GM19240 (cell line): ENCODE data around the gene UBE2B.
"Not testable (repeated sequence)": the region's sequence is repeated elsewhere in the genome, so short reads cannot be mapped to it uniquely, and the experiment has no call there.

Experiments used
- DNase-seq: peaks from one replicate; pipeline ENCODE4 v3.0.0; 2011; ENCODE audit warnings: low spot score; ENCODE audit not compliant: insufficient read length

The UBE2B gene

DNA sequence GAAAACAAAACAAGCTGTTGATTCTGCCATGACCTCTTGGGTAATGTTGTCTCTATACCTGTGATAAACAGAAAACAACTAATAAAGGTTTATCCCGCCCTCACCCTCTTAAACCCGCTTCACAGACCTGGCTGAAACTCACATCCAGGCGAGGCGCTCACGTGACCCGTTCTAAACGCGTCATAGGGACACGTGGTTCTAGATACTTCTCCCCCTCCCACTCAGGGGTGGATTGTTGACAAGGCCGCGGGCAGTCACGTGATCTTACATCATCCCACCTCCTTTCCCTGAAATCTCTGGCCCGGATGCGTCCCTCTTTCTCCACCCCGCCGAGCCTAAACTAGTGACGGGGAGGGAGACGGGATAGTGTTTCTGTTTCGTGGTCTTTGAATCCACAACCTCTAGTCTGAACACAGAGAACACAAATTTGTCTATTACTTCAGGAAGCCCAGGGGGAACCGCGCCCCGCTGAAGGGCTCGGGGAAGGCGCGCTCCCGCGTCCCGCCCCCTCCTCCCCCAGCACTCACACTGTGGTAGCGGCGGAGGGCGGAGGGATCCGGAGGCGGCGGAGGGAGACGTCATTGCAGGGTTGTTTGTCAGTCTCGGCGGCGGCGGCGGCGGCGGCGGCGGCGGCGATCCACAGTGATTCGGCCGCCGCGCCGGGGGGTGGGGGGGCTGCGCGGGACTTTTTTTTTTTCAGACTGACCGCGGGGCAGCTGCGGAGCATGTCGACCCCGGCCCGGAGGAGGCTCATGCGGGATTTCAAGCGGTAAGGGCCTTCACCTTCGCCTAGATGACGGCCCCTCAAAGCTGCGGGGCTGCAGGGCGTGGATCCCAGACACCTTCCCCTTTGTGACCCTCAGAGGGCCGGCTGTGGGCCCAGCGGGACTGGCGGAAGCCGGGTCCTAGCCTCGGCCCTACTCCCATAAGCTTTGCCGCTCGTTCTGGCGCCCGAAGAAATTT lies at the start of gene UBE2B:
Gene UBE2B (plus strand): TSS at position 699 of the 963 bp plus-strand sequence. CDS start 27 bp downstream, at position 726.
- peak; percentile 83 for DNase-seq

DNA sequence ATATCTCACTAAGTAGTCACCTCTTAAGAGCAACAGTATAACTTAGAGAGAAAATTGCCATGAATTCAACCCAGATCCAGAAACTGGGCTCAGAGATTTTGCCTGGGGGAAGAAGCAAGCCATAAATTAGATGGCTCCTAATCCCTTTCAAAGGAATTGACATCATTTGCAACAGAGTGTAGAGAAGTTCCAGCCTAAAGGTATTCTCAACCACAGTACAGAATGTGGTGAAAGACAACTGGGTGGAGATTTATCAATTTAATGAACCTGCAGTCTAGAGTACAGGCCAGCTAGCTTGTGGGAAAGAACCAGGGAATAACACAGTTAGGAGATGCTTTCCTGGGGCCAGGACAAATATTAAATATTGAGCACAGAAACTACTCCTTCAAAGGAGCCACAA lies 44.0 kb upstream of the UBE2B start:
- no peak for DNase-seq

DNA sequence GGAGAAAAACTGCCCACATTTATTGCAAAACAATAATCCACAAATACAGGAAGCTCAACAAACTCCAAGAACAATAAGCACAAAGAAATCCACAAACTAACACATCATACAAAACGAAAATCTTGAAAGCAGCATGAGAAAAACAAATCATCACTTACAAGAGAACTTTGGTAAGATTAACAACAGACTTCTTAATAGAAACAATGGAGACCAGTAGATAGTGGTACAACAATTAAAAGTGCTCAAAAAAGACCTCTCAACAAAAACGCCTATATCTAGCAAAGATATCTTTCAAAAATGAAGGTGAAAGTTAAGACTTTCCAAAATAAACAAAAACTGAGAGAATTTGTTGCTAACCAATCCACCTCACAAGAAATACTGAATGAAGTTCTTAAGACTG lies 42.8 kb upstream of the UBE2B start:
- DNase-seq, result no peak

DNA sequence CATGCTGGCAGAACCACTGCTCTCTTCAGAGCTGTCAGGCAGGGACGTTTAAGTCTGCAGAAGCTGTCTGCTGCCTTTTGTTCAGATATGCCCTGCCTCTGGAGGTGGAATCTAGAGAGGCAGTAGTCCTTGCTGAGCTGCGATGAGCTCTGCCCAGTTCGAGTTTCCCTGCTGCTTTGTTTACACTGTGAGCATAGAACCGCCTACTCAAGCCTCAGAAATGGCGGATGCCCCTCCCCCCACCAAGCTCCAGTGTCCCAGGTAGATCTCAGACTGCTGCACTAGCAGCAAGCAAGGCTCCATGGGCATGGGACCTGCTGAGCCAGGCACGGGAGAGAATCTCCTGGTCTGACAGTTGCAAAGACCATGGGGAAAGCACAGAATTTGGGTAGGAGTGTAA lies 34.5 kb upstream of the UBE2B start:
- not testable (repeated sequence) for DNase-seq

DNA sequence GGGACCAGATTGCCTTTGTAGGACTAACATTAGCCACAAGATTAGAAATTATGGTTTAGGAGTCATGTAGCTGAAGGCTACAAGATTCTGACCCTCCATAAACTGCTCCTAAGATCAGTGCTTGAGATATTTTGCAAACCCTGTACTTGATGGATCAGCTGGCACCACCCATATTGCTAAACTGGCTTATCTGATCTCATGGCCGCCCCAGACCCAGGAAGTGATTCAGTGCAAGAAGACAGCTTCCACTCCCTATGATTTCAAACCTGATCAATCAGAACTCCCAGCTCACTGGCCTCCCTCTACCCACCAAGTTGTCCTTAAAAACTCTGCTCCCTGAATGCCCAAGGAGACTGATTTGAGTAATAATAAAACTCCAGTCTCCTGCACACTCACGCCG lies 27.9 kb upstream of the UBE2B start:
- not testable (repeated sequence) for DNase-seq

DNA sequence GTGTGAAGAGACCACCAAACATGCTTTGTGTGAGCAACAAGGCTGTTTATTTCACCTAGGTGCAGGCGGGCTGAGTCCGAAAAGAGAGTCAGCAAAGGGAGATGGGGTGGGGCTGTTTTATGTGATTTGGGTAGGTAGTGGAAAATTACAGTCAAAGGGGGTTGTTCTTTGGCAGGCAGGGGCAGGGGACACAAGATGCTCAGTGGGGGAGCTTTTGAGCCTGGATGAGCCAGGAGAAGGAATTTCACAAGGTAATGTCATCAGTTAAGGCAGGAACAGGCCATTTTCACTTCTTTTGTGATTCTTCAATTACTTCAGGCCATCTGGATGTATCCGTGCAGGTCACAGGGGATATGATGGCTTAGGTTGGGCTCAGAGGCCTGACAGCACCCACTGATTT lies 25.9 kb upstream of the UBE2B start:
- DNase-seq, result not testable (repeated sequence)

DNA sequence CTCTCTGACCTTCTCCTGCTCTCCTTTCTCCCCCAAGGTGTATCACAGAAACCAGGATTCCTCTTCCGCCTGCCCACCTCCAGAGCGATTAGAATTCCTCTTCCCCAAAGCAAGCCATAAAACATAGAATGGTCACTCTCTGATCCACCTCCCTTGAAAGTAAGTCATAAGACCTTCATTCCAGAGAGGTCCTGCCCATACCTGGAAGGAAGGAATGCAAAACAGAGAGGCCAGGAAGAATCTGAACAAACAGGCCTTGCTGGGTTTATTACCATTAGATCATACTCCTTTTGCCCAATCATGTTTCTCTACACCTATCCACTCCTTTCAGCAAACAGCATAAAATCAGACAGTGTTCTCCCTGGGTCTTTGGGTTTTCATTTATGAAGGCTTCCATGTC lies 25.4 kb upstream of the UBE2B start:
- no peak for DNase-seq

DNA sequence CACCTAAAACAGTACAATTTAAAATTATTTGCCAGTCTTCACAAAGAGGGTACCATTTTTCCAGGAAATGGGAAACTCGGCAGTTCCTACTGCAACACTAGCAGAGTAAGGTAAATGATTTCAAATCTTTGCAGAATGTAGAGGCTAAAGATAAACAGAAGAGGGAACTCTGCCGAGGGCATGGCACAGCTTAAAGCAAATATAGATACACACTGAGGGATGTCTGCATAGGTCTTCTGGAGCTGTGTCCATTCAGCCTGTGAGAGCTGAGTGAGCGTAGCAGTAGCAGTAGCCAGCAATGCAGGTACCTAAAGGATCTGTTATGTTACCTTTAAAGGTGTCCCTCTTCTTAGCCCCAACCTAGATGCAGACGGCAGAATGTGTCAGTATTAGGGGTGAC lies 21.9 kb upstream of the UBE2B start:
- DNase-seq, result no peak

DNA sequence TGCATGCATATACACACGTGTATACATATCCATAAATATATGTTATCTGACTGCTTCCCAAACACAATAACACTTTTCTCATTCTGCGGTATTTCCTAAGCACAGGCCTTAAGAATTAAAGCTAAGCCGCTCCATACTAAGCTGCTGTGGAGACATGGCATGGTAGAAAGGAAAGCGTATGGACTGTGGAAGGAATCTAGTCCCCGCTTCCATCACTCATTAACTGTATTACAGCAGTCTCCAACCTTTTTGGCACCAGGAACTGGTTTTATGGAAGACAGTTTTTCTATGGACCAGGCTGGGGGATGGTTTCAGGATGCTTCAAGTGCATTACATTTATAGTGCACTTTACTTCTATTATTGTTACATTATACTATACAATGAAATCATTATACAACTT lies 15.7 kb upstream of the UBE2B start:
- no peak for DNase-seq

DNA sequence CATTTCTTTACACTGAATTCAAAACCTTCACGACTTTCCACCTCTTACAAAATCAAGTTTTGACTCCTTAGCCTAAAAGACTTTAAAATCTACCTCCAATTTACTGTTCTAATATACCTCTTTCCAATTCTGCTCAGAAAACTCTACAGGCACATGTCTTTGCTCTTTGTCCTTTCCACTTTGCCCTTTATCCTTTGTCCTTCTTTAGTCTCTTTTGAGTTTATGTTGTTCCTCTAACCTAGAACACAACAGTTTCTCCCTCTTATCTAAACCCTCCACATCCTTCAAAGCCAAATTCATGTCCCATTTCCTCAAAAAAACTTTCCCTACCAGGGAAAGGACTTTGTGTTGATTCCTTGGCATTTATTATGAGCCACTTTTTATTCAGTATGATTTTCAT lies 5.8 kb upstream of the UBE2B start:
- no peak for DNase-seq

DNA sequence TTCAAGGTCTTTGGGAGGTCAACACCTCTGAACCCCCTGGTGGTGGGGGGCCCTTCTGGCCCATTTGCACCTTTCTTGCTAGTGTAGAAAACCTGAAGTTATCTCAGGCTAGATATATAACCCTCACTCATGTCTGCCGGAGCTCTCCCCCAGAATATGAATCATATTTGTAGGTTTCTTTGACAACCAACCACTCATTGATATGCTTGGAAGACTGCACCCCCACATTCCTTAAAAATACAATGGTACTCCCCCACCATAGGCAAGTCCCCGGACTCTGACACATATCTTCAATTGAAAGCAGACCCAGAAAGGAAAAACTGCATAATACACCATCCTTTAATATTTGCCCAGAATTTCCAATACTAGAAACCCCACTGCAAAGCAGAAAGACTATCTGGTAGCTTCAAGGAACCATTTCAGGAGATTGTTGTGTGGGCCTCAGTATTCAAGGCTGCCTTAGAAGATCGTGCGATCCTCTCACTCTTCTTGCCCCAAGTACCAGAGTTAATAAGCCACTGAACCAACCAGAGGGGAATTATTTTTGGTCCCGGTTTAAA lies 978 bp upstream of the UBE2B start:
- DNase-seq, result no peak

DNA sequence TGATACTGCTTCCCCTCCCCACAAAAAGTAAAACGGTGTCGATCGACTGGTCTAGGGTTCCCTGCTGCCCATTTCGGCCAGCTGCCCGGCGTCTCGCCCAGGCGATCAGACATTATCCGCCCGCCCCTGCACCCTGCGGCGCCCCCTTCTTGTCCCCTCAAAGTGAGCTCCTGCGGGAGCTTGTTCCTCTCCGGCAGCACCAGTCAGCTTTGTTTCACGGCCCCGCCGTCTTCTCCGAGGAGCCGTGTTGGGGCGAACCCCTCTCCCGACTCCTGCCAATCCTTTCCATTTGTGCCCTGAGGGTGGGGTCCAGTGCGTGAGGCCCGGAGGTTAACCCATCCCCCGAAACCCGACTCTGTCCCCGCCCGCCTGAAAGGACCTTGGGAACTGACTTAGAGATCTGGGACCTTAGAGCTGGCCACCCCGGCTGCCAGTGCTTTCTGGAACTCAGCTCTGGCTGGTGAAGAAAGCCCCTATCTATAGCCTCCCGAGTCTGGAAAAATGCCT lies 518 bp downstream of the UBE2B start:
- DNase-seq, result no peak

DNA sequence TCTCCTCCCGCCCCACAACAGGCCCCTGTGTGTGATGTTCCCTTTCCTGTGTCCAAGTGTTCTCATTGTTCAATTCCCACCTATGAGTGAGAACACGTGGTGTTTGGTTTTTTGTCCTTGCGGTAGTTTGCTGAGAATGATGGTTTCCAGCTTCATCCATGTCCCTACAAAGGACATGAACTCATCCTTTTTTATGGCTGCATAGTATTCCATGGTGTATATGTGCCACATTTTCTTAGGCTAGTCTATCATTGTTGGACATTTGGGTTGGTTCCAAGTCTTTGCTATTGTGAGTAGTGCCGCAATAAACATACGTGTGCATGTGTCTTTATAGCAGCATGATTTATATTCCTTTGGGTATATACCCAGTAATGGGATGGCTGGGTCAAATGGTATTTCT lies 2.3 kb downstream of the UBE2B start:
- not testable (repeated sequence) for DNase-seq

DNA sequence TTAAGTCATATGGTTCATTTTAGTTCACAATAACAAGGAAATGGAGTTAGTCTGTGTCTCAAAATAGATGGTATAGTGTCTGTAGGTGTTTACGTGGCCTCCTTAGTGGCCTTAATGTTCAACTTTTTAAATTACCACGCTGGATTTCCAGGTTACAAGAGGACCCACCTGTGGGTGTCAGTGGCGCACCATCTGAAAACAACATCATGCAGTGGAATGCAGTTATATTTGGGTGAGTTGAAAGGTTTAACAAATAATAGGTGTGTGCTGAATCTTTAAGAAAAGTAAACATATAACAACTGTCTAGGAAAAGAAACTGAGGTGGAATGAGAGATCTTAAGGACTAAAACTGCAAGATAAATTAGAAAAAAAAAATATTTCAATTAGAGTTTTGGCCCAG lies 2.9 kb downstream of the UBE2B start:
- no peak for DNase-seq

DNA sequence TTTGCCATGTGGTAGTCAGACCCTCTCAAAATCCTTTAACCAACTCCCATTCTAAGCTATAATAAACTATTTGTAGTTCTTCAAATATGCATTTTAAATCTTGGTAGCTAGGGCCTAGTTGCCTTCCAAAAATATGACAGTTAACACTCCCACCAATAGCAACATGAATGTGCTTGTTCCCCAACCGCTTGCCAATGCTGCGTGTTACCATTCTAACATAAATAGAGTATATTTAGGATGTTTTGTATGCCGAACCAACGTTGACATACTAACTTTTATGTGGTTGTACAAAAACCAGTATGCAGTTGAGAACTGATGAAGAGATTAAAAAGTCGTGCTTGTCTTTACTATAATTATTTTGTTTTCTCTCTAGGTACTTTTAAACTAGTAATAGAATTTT lies 9.0 kb downstream of the UBE2B start:
- DNase-seq, result no peak

DNA sequence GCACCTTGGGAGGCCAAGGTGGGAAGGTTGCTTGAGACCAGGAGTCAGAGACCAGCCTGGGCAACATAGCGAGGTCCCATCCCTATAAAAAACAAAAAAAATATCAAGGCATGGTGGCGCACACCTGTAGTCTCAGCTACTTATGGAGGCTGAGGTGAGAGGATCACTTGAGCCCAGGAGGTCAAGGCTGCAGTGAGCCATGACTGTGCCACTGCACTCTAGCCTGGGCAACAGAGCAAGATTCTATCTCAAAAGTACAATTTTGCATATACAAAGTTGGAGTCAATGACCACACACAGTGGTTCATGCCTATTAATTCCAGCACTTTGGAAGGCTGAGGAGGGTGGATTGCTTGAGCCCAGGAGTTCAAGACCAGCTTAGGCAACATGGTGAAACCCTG lies 10.8 kb downstream of the UBE2B start:
- DNase-seq, result not testable (repeated sequence)

DNA sequence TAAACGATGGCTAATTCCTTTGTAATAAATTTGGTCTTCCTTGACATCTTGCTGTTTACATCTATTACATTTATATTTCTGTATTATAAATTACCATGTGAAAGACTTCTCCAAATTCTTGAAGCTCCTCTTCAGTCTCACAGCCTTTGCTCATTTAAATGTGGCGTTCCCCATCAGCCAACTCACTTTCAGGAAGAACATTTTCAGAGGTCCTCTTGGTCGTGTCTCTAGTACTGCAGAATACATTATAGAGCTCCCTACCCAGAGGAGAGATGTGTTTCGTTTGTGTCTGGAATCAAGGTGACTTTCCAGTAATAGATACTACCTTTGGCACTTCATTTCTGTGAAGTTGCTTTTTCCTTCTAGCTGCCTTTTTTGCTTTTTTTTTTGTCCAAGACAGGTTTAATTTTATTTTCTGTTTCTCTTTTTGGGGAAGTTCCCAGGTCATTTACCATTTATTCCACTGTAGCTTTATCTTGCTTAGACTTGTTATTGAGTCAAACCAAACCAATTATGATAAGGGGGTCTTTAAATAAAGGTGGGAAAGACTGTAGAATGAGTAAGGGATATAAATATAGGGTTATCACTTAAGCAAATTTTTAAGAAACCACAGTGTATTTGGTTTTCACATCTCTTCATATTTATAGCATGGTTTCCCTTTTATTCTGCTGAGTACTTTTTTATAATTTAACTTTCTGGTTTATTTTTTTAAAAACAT lies 12.8 kb downstream of the UBE2B start:
- DNase-seq, result no peak

DNA sequence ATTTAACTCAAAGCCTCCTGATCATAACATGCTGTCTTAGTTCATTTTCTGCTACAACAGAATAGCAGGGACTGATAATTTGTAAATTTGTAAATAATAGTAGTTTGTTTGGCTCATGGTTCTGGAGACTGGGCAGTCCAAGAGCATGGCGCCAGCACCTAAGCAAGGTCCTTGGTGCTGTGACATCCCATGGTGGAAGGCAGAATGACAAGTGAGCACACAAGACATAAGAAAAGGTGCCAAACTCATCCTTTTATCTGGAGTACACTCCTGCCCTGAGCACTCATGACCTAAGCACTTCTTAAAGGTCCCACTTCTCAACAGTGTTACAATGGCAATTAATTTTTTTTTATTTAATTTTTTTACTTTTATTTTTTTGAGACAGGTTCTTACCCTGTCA lies 16.1 kb downstream of the UBE2B start:
- no peak for DNase-seq

DNA sequence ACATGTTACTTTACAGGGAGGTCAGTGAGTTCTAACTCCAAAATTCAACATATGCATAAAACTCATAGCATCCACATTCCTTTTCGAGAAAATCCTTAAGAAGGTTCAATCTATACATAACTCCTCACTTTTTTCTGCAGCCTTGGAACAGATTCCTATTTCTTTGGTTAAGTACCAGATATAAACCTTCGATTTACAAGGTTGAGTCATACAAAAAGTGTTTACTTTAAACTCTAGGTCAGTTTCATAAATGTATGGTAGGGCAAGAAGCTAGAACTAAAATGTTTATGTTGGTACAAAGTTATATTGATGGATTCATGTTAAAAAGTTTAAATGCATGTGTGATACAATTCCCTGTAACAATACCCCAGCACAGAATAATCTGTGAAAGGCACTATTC lies 20.9 kb downstream of the UBE2B start:
- DNase-seq, result no peak

DNA sequence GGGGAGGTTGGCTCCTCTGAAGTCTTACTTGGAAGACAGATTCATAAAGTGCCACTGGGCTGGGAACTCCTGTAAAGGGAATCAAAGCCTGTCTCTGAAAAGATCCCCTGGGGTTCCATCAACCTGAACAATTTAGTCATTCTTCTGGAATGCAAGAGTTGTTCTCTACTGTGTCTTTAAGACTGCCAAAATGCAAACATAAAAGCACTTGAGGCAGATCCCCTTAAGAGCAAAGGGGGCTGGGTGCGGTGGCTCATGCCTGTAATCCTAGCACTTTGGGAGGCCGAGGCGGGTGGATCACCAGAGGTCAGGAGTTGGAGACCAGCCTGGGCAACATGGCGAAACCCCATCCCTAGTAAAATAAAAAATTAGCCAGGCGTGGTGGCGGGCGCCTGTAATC lies 23.6 kb downstream of the UBE2B start:
- no peak for DNase-seq

DNA sequence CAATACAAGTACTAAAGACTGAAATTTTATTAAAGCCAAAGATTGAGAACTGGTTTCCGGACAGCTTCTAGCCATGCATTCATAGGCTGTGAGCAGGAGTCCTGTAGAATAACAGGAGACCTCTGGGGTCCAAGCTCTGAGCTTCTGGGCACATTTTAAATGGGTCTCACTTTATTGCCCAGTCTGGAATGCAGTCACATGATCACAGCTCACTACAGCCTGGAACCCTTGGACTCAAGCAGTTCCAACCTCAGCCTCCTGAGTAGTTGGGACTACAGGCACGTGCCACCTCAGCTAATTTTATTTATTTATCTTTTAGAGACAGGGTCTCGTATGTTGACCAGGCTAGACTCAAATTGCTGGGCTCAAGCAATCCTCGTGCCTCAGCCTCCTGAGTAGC lies 24.9 kb downstream of the UBE2B start:
- no peak for DNase-seq

DNA sequence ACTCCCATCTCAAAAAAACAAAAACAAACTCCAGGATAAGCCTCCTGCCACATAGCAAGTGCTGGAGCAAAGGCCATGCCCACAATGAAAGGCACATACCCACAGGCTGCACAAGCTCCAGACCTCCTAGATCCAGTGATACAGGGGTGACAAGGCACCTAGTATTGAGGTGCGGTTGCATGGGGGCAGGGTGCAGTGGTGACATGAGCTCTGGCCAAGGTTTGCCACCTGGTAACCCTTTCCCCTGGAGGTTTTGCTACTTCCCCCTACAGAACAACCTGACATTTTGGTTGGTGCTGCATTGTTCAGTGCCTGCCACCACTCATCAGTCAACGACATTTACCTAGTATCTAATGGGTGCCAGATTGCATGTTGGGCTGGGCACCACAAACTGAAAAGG lies 25.8 kb downstream of the UBE2B start:
- DNase-seq, result no peak
